SK-N-SH (cell line): ENCODE data around the gene ABCA4.

Experiments
- CTCF ChIP-seq: fragments of 200-600 bp; sonication (generic); IDR thresholded peaks from 2 replicates; pipeline ENCODE4 v1.6.1; 2017; ENCODE audit warnings: antibody characterized with exemption, mild to moderate bottlenecking, moderate library complexity
- EZH2phosphoT487 ChIP-seq: fragments of 200-600 bp; sonication (generic); IDR thresholded peaks from 2 replicates; pipeline ENCODE4 v1.6.1; 2017; ENCODE audit warnings: low read depth, mixed run types, mild to moderate bottlenecking, antibody characterized with exemption, moderate library complexity, borderline replicate concordance
- FOSL2 ChIP-seq: IDR thresholded peaks from 2 replicates; pipeline ENCODE4 v1.4.0; 2012; ENCODE audit warnings: low read depth, mild to moderate bottlenecking, moderate library complexity, borderline replicate concordance
- POLR2AphosphoS5 ChIP-seq: IDR thresholded peaks from 2 replicates; pipeline ENCODE4 v1.6.1; 2012; ENCODE audit warnings: low read depth, low read length
- REST ChIP-seq: IDR thresholded peaks from 2 replicates; pipeline ENCODE4 v1.6.1; 2012; ENCODE audit warnings: mild to moderate bottlenecking, low read depth, low read length, moderate library complexity
- TAF1 ChIP-seq: IDR thresholded peaks from 2 replicates; pipeline ENCODE4 v1.6.1; 2012; ENCODE audit warnings: low read depth, mild to moderate bottlenecking, low read length, moderate library complexity, borderline replicate concordance
- TEAD4 ChIP-seq: IDR thresholded peaks from 2 replicates; pipeline ENCODE4 v1.4.0; 2012; ENCODE audit warnings: mild to moderate bottlenecking, borderline replicate concordance; ENCODE audit not compliant: insufficient read depth
- YY1 ChIP-seq: IDR thresholded peaks from 2 replicates; pipeline ENCODE4 v1.4.0; 2012; ENCODE audit warnings: low read depth, mild to moderate bottlenecking

- TF ChIP-seq FOSL2 (peak; percentile 25; the same call in 1 of the 2 replicates), REST (no peak), CTCF (no peak), TAF1 (no peak), POLR2AphosphoS5 (no peak), EZH2phosphoT487 (no peak), YY1 (no peak), TEAD4 (no peak)
Observed at GRCh38 chr1:94068096-94068998, 52.6 kb downstream of the ABCA4 start.
